ENCODE data around the gene CHCHD6.

The CHCHD6 gene

DNA sequence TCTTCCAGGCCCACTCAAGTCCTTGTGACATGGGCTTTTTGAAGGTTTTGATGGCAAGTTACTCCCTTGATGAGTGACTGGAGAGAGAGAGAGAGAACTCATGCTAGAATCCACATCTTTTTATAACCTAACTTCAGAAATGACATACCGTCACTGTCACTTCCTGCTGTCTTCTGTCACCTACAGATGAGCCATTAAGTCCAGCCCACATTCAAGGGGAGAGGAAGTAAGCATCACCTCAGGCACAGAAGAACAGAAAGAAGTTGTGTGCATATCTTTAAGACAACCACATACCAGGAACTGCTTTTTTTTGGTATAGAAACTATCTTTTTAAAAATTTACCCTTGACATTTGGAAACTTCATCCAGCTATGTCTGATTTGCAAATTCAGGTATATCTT, 32.5 kb upstream of the CHCHD6 start:
- DNase-seq: no peak

- DNase-seq: no peak
These were observed 31.7 kb upstream of the CHCHD6 start for GRCh38 chr3:126672340-126672739.

DNA sequence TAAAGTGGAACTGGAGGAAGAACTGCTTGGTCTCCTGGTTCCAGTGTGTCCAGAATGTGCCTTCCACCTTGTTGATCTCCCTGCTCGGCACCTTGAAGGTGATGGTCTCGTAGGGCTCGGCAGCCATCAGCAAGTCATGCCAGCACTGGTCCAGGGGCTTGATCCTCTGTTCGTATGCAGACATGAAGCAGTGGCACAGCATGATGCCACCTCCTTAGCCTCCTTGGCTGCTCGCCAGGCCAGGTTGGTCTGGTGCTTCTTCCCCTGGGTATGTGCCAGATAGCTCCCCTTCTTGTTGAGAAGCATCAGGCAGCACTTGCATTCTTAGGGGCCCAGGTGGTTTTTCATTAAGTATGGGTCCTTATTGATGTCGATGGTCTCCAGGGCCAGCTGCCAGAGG, 31.3 kb upstream of the CHCHD6 start:
- peak; percentile 50 for DNase-seq

GRCh38 chr3:126676919-126677705, 26.9 kb upstream of the CHCHD6 start:
- DNase-seq: no peak

DNA sequence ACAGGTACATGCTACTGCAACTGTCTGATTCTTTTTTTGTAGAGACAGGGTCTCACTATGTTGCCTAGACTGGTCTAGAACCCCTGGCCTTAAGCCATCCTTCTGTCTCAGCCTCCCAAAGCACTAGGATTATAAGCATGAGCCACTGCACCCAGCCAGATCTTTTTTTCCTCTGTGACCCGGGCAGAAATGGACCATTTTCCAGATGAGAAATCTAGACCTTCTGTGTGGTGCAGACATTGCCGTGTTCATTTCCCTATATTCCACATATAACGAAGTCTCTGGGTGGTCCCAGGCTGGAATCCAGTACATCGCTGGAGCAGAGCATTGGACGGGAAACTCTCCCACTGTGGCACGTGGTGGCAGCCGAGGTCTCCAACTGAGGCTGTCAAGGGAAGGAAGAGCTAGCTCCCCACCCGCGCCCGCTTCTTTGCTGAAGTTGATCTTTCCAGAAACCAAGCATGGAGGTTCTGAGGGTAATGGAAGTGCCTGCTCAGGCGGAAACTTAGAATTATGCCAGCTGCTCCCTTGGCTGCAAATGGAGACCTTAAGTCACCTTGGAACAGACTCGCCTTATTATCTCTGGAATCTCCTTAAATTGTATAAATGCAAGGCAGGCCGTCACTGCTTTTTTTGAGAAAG, 26.1 kb upstream of the CHCHD6 start:
- no peak for DNase-seq

DNA sequence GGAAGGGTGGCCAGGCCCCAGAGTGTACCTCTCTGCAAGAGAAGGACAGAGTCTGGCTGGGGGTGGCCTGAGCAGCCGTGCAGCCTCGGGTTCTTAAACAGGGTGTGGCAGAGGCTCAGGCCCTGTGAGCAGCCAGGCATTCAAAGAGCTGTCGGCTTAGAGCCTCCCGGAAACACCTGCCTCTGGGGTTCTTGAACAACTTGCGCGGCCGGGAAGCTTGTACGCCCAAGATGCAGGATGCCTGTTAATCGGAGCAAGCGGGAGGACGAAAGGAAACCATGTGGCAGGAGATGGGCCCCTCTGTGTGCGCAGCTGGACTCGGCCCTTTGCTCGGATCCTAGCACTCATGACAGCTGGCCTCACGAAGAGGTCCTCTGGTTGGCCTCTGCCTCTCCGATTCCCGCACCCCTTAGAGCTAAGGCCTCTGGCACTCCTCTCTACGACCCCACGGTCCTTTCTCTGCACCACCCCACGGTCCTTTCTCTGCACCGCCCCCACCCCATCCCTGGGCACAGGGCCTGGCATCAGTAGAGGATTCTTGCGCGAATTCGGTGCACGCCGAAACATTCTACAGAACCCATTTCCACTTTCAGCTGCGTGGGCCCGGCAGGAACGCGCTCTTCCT, 25.2 kb upstream of the CHCHD6 start:
- no peak for DNase-seq

DNA sequence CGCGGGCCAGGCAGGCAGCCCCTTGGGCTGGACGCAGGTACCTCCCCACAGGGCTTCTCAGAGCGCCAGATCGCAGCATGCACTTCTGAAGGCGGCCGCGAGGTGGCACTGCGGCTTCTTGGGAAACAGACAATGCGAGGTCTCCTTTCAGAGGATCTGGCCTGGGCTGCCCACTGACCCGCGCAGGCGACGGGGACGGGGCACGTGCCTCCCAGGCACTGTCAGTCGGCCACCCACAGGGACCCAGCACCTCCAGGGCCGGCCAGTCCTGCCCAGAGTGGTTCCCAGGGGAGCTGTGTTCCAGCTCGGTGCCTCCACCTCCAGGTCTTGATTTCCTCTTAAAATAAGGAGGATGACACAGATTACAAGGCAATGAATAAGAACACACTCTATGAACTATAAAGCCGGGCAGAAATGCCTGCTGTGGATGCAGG, 24.7 kb upstream of the CHCHD6 start:
- DNase-seq: peak; percentile 50

DNA sequence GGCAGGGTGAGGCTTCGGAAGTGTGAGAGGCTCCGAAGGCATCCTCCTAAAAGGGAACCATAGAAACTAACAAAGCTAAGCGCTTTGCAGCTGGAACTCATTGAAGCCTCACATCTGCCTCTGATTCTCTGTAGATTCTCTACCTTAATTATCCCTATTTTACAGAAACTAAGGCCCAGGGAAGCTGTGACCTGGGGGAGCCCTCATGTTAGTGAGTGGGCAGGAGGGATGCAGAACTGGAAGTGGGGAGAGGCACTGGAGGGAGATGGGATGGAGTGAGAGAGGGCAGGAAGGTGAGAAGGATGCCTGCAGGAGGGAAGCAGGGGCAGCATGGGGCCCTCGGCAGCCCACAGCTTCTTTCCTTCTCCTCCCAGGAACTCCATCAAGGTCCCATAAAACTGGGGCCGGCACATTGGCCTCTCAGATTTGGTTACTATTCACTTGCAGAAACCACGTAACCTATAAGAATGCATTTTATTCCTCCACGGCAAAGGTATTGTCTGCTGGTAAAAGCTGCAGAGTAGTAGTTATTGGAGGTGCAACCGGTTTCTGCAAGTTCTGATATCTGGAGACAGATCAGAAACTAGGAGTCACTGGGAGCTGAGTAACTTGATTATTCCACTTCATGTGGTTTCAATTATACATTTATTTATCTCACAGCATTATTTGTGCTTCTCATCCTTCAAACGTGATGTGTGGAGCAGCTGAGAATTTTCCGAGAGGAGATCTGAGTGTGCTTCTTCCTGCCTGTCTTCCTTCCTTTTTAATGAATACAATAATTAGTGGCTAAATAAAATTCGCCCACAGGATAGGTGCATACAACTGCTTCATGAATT, 24.0 kb upstream of the CHCHD6 start:
- no peak for DNase-seq

GRCh38 chr3:126680667-126681055, 23.4 kb upstream of the CHCHD6 start:
- DNase-seq: no peak

DNA sequence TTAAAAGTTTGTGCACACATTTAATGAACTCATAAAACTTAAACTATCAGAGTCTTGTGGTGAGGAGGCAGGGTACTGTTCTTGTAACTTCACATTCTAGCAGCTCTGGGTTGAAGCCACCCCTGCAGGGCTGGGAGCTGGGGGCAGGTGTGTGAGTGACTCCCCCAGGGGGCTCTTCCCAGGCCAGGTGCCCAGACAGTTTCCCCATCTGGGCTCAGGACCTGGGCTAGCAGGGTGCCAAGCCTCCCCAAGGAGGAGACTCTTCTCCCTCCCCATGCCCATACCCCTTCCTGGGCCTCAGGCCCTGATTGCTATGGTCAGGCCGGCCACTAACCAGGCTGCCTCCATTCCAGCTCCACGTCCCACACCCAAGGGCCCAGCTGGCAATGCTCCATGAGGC, 22.0 kb upstream of the CHCHD6 start:
- DNase-seq: no peak

DNA sequence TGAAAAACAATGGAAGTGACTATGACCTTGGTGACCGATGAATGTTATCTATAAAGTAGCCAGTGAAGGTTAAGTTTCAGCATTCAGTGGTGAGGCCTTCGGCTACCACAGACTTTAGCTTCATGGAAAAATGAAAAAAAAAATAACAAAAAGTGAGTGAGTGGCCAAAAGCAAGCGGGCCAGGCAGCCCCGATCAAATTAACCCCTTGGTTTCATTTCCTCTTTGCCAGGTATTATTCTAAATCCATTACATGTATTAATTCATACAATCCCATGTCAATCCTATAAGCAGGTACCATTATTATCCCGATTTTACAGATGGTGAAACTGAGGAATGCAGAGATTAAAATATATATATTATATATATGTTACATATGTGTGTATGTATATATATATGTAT, 21.0 kb upstream of the CHCHD6 start:
- no peak for DNase-seq

- DNase-seq: peak; percentile 84
These were observed 19.8 kb upstream of the CHCHD6 start for GRCh38 chr3:126684218-126684751.

DNA sequence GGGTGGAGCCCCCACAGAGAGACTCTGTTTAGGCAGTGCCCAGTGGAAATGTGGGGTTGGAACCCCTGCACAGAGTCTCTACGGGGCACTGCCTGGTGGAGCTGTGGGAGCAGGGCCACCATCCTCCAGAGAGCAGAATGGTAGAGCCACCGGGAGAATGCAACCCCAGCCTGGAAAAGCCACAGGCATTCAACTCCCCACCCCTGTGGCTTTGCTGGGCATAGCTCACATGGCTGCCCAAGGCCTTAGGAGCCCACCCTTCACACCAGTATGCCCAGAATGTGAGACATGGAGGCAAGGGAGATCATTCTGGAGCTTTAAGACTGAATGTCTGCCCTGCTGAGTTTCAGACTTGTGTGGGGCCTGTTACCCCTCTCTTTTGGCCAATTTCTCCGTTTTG, 19.0 kb upstream of the CHCHD6 start:
- DNase-seq: no peak

GRCh38 chr3:126685493-126685892, 18.5 kb upstream of the CHCHD6 start:
- no peak for DNase-seq

- DNase-seq: no peak
These were observed 12.3 kb upstream of the CHCHD6 start for GRCh38 chr3:126691765-126692164.

DNA sequence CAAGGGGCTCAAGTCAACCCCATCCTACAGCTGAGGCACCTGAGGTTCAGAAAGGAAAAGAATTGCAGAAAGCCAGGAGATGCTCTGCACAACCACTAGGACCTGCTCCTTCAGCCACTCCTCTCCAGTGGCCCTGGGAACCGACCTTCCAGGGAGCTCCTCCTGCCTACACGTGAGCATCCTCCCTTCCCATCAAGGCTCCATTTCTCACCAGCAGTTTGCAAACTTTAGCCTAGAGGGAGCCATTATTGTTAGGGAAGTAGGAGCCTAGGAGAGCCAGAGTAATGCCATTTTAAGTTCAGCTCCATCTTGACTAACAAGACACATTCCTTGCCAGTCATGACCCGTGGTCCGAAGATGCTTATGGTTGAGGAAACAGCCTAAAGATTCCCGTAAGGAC, 11.2 kb upstream of the CHCHD6 start:
- no peak for DNase-seq

GRCh38 chr3:126693921-126694320, 10.1 kb upstream of the CHCHD6 start:
- no peak for DNase-seq

DNA sequence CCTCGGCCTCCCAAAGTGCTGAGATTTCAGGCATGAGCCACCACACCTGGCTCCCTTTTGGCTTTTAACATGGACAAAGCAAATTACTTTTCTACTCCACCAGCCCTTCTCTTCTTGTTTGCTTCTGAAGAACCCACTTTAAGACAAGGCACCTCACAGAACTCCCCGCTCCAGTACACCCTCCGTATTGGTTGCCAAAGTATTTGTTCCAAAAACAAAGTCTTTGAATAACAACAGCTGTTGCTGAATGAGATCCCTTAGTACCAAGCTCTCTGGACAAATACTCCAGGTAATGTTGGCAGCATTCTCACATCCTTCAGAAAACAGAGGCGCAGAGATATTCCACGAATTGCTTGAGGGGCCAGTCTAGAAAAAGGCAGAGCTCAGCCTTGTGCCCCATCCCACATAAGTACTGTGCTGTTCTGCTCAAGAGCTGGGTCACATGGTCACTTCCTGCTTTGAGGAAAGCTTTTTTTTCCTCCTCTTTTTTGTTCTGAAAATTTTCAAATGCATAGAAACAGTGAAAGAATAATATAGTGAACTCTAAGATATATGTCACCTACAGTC, 7.3 kb upstream of the CHCHD6 start:
- DNase-seq: no peak

DNA sequence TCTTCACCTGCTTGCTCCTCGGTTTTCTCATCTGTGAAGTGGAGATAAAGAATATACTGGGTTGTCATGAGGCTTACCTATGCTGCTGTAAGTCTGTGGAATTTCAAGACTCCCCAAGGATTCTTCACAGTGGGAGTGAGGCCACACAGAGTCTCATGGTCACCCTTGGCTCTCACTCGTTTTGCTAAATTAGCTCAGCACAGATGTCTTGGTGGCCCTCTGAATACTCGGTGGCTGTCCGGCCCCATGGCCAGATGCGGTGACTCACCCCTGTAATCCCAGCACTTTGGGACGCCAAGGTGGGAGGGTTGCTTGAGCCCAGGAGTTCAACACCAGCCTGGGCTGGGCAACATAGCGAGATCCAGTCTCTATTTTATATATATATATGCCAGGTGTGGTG, 5.0 kb upstream of the CHCHD6 start:
- no peak for DNase-seq

GRCh38 chr3:126704494-126705214, 614 bp downstream of the CHCHD6 start:
- peak; percentile 44 for DNase-seq

- DNase-seq: no peak
These were observed 2.6 kb downstream of the CHCHD6 start for GRCh38 chr3:126706631-126707030.

Data from NCI-H1105 treated with DMSO at 0.1 percent for 48 hours (cell line).